Left renal cortex interstitium (tissue), 4 donors: ENCODE data around the gene LINC00237. TPM values are rescaled to one million over a fixed set of nuclear protein-coding genes. Genes with fewer than 3 reads are reported as not detected.

Source experiments
- DNase-seq, 4 donors: peaks; one replicate each; pipeline ENCODE4 v3.0.0-alpha.2; 2013; ENCODE audit warnings: low read depth in 4 of 4, low spot score in 2 of 4, missing footprints in 1 of 4
- polyA plus RNA-seq, 4 donors: library from polyadenylated mRNA; unstranded; fragments of 120-200 nt; gene quantifications; one replicate each; pipeline ENCODE4 v1.2.1, GENCODE V29; 2013; ENCODE audit not compliant: insufficient read length in 4 of 4

The LINC00237 gene
- polyA plus RNA-seq, 4 donors = not detected

DNA sequence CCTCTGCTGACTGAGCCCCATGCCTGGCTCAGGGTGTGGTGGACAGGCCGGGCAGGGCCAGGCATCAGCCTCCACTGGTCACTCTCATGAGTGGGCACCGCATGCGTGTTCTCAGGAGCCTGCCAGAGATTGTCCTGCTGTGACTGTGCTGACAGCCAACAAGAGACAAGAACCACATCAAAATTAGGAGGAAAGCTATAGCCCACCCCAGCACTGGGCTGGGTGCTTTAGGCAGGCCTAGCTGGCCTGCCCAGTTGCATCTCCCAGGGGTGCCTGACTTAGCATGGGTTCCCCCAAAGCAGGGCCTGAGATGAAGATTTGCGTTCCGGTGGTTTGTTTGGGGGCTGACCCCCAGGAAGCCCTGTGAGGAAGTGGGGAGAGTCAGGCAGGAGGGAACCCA, 53.9 kb downstream of the LINC00237 start:
- DNase-seq = no peak

DNA sequence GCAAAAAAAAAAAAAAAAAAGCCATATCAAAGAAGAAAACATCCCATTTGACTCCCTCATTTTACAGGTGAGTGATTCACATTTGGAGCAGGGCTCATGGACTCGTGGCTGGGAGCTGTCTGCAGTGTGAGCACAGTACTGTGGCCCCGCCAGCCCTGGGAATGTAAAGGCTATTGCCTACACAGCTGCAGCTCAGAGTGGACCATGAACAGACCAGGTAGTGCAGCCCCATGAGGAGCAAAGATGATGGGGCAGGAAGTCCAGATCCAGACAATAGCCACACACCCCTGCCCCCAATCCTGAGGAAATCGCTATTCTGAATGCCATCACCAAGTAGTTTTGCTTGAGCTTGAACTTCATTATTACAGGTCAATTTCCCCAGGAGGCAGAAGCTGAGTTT, 55.4 kb downstream of the LINC00237 start:
- no peak for DNase-seq

GRCh38 chr20:21049305-21049828, 56.8 kb downstream of the LINC00237 start:
- no peak for DNase-seq

- no peak for DNase-seq
Observed at GRCh38 chr20:21048841-21049273, 57.3 kb downstream of the LINC00237 start.

DNA sequence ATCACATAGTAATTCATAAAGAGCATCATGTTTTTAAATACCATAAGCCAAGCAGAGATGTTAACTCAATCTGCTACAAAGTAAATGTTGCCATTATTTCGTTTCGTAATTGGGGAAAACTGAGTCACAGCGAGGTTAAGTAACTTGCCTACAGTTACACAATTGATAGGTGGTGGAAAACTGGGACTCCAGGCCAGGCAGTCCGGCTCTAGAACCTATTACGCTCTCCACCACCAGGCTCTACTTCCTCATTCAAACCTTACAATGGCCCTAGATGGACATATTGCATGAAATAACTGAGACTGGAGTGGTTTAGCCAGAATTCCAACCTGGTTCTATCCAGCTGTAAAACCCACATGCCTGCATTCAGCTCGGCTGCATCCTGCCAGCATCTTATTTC, 58.2 kb downstream of the LINC00237 start:
- DNase-seq = no peak

- DNase-seq = no peak
Observed at GRCh38 chr20:21046413-21047070, 59.6 kb downstream of the LINC00237 start.

Other genes starting within 250 kb of the LINC00237 start
- gene KIZ, start 19.7 kb upstream of the LINC00237 start, polyA plus RNA-seq = 10 to 100 TPM; 33.6 to 38.1 (median 36.0) TPM
- gene XRN2, start 197.0 kb upstream of the LINC00237 start, polyA plus RNA-seq = 100 to 1,000 TPM in 1 of 4 donors, 10 to 100 TPM in 3; 91.0 to 105 (median 95.3) TPM